Hematopoietic multipotent progenitor cell treated with erythropoietin and hydrocortisone succinate and interleukin-3 and kit ligand, for 4 days (in vitro differentiated cells): Measurements from ENCODE around the gene INSRR.

Source experiments
- DNase-seq: peaks from one replicate; pipeline ENCODE4 v3.0.0-alpha.2; 2015

The INSRR gene

GRCh38 chr1:156893048-156893953 is 34.4 kb upstream of the INSRR start, which contains the start of gene PEAR1:
Gene PEAR1 (plus strand): TSS chr1:156893718. CDS start chr1:156903927, 10,209 bp downstream.
- DNase-seq = peak; percentile 38

GRCh38 chr1:156892190-156893047 is 33.5 kb upstream of the INSRR start:
- DNase-seq = peak; percentile 97

GRCh38 chr1:156889802-156890580 is 31.1 kb upstream of the INSRR start:
- DNase-seq = peak; percentile 89

GRCh38 chr1:156887734-156888133 is 28.8 kb upstream of the INSRR start:
- DNase-seq = no peak

GRCh38 chr1:156887317-156887716 is 28.4 kb upstream of the INSRR start:
- no peak for DNase-seq

- DNase-seq = no peak
These were observed 27.8 kb upstream of the INSRR start for GRCh38 chr1:156886583-156887281.

- no peak for DNase-seq
These were observed 27.0 kb upstream of the INSRR start for GRCh38 chr1:156885880-156886355.

GRCh38 chr1:156885314-156885713 is 26.4 kb upstream of the INSRR start:
- no peak for DNase-seq

GRCh38 chr1:156884560-156885184 is 25.8 kb upstream of the INSRR start:
- no peak for DNase-seq

- DNase-seq = no peak
These were observed 25.0 kb upstream of the INSRR start for GRCh38 chr1:156883919-156884318.

- peak; percentile 22 for DNase-seq
These were observed 23.6 kb upstream of the INSRR start for GRCh38 chr1:156882543-156882942.

- DNase-seq = no peak
These were observed 22.7 kb upstream of the INSRR start for GRCh38 chr1:156881663-156882062.

GRCh38 chr1:156881101-156881500 is 22.2 kb upstream of the INSRR start:
- DNase-seq = no peak

- no peak for DNase-seq
These were observed 21.6 kb upstream of the INSRR start for GRCh38 chr1:156880473-156880872.

GRCh38 chr1:156879876-156880275 is 21.0 kb upstream of the INSRR start:
- DNase-seq = no peak

GRCh38 chr1:156877433-156878170 is 18.7 kb upstream of the INSRR start:
- peak; percentile 47 for DNase-seq

- DNase-seq = no peak
These were observed 17.4 kb upstream of the INSRR start for GRCh38 chr1:156876281-156876680.

- DNase-seq = no peak
These were observed 16.4 kb upstream of the INSRR start for GRCh38 chr1:156875341-156875615.

- DNase-seq = no peak
These were observed 15.8 kb upstream of the INSRR start for GRCh38 chr1:156874572-156875340.

GRCh38 chr1:156874142-156874541 is 15.2 kb upstream of the INSRR start:
- DNase-seq = no peak
